Measurements from ENCODE around the gene PCNX2.

DNA sequence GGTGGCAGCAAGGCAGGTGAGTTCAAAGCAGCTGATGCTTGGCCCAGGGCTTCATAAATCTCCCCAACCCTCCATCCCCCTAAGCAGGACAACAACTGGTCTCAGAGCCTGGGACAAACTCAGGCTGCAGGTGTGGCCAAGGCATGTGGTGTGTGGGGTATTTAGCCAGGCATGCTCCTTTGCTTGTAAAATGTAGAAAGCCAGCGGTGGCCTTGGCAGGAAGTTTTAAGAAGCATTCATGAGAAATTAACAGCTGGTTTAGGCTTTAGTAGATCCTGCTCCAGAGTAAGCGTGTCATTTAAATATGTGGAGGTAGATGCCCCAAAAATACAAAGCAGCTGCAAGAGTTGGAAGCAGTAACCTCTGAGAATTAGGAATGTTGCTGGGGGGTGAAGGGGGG lies 300.3 kb downstream of the PCNX2 start:
- TF ChIP-seq EP300 (IDR thresholded peaks at IDR 0.05): no peak
- TF ChIP-seq, protein P1, sequence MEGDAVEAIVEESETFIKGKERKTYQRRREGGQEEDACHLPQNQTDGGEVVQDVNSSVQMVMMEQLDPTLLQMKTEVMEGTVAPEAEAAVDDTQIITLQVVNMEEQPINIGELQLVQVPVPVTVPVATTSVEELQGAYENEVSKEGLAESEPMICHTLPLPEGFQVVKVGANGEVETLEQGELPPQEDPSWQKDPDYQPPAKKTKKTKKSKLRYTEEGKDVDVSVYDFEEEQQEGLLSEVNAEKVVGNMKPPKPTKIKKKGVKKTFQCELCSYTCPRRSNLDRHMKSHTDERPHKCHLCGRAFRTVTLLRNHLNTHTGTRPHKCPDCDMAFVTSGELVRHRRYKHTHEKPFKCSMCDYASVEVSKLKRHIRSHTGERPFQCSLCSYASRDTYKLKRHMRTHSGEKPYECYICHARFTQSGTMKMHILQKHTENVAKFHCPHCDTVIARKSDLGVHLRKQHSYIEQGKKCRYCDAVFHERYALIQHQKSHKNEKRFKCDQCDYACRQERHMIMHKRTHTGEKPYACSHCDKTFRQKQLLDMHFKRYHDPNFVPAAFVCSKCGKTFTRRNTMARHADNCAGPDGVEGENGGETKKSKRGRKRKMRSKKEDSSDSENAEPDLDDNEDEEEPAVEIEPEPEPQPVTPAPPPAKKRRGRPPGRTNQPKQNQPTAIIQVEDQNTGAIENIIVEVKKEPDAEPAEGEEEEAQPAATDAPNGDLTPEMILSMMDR (IDR thresholded peaks at IDR 0.05): no peak
- TF ChIP-seq POLR2A (IDR thresholded peaks at IDR 0.05): no peak
